Endothelial cell (in vitro differentiated cells): ENCODE results near the gene THEM5. TPM values are rescaled to one million over a fixed set of nuclear protein-coding genes. Genes with fewer than 3 reads are reported as not detected.

Experiments used
- DNase-seq: peaks from one replicate; pipeline ENCODE4 v3.0.0; 2021; ENCODE audit warnings: low spot score
- H3K27ac Mint-ChIP-seq: one replicate; pipeline ENCODE4 v1.8.0; 2021; ENCODE audit warnings: mixed read lengths, inconsistent platforms; ENCODE audit not compliant: unreplicated experiment
- H3K27me3 Mint-ChIP-seq: one replicate; pipeline ENCODE4 v1.8.0; 2021; ENCODE audit warnings: mild to moderate bottlenecking, moderate library complexity, mixed read lengths, inconsistent platforms; ENCODE audit not compliant: unreplicated experiment
- H3K36me3 Mint-ChIP-seq: one replicate; pipeline ENCODE4 v1.8.0; 2021; ENCODE audit warnings: mild to moderate bottlenecking, low read depth, mixed read lengths, inconsistent platforms; ENCODE audit not compliant: unreplicated experiment
- H3K4me1 Mint-ChIP-seq: one replicate; pipeline ENCODE4 v1.8.0; 2021; ENCODE audit warnings: mild to moderate bottlenecking, mixed read lengths, inconsistent platforms; ENCODE audit not compliant: unreplicated experiment
- H3K4me3 Mint-ChIP-seq: one replicate; pipeline ENCODE4 v1.8.0; 2021; ENCODE audit warnings: mild to moderate bottlenecking, mixed read lengths, inconsistent platforms; ENCODE audit not compliant: unreplicated experiment
- H3K9me3 Mint-ChIP-seq: one replicate; pipeline ENCODE4 v1.8.0; 2021; ENCODE audit warnings: mixed read lengths, inconsistent platforms; ENCODE audit not compliant: unreplicated experiment
- total RNA-seq: library from RNA; stranded (reverse); fragmentation: NEBNext Ultra II Directional; extraction: Animal tissue kit (Norgen Biotek cat#: 25700); gene quantifications from one replicate; pipeline ENCODE4 v1.2.1, GENCODE V29; 2021; ENCODE audit not compliant: unreplicated experiment
- TF ChIP-seq, protein P1 (sequence below): fragments of 200-600 bp; sonication (generic); IDR thresholded peaks from one replicate; pipeline ENCODE4 v1.5.0; 2021; ENCODE audit warnings: antibody characterized with exemption; ENCODE audit not compliant: unreplicated experiment

The THEM5 gene
- total RNA-seq, 1 donor from 2014 or later: not detected

GRCh38 chr1:151802372-151802771, 51.1 kb downstream of the THEM5 start:
- peaks cover 31% of the 10 kb centered on the region for H3K4me1 Mint-ChIP-seq
- no peak for DNase-seq
- peaks cover 7% of the 10 kb centered on the region for H3K27me3 Mint-ChIP-seq
- H3K9me3 Mint-ChIP-seq: no peaks in the 10 kb centered on the region
- H3K27ac Mint-ChIP-seq: no peak overlapping the region
- TF ChIP-seq, protein P1, sequence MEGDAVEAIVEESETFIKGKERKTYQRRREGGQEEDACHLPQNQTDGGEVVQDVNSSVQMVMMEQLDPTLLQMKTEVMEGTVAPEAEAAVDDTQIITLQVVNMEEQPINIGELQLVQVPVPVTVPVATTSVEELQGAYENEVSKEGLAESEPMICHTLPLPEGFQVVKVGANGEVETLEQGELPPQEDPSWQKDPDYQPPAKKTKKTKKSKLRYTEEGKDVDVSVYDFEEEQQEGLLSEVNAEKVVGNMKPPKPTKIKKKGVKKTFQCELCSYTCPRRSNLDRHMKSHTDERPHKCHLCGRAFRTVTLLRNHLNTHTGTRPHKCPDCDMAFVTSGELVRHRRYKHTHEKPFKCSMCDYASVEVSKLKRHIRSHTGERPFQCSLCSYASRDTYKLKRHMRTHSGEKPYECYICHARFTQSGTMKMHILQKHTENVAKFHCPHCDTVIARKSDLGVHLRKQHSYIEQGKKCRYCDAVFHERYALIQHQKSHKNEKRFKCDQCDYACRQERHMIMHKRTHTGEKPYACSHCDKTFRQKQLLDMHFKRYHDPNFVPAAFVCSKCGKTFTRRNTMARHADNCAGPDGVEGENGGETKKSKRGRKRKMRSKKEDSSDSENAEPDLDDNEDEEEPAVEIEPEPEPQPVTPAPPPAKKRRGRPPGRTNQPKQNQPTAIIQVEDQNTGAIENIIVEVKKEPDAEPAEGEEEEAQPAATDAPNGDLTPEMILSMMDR: no peak
- H3K4me3 Mint-ChIP-seq: no peak overlapping the region
- no peaks in the 10 kb centered on the region for H3K36me3 Mint-ChIP-seq

- Mint-ChIP-seq H3K27ac (no peak overlapping the region), H3K36me3 (no peaks in the 10 kb centered on the region), H3K9me3 (no peaks in the 10 kb centered on the region), H3K4me1 (peaks cover 31% of the 10 kb centered on the region), H3K4me3 (no peak overlapping the region), H3K27me3 (peaks cover 7% of the 10 kb centered on the region)
- TF ChIP-seq, protein P1: no peak
- DNase-seq: no peak
These were observed 51.7 kb downstream of the THEM5 start for GRCh38 chr1:151801846-151802245.

DNA sequence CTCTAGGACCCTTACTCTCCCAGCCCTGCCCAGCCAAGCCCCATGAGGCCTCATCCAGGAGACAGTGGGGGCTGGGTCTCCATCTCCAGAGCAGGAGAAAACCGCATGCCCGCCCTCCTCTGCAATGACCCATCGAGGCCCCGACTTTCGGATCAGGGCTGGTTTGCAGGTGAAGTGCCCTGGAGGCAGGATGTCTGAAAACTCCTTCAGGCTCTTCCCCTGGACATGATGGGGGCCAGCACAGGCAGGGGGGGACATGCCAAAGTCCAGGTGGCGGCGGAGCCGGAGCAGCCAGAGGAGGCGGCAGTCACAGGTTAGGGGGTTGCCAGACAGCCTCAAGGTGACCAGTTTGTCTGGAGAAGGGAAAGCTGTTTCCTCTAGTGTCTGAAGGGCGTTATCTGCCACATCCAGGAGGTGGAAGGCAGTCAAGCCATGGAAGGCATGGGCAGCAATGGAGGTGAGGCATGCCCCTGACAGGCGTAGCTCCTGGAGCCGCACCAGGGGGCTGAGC, 52.1 kb downstream of the THEM5 start:
- Mint-ChIP-seq H3K27me3 (peaks cover 7% of the 10 kb centered on the region), H3K36me3 (no peaks in the 10 kb centered on the region), H3K4me3 (no peak overlapping the region), H3K9me3 (no peaks in the 10 kb centered on the region), H3K27ac (no peak overlapping the region), H3K4me1 (peaks cover 35% of the 10 kb centered on the region)
- DNase-seq: no peak
- TF ChIP-seq, protein P1: no peak

DNA sequence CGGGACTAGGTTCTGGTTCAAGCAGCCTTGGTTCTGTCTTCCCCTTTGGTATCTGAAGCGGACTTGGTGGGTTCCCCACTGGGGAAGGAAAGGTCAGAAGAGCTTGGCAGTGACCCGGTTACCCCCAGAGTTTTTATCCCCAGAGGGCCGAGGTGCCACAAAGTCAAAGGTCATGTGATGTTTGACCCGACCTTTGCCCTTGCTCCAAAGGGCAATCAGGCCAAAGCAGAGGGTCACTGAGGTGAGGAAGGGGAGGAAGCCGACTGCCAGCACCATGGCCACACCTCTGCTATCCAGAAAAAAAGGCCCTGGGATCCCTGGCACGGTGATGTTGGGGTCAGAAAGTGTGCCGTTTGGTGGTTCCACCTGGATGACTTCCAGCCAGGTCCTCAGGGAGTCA, 52.7 kb downstream of the THEM5 start:
- TF ChIP-seq, protein P1: no peak
- H3K27ac Mint-ChIP-seq: no peak overlapping the region
- H3K4me3 Mint-ChIP-seq: no peak overlapping the region
- H3K4me1 Mint-ChIP-seq: peaks cover 35% of the 10 kb centered on the region
- H3K36me3 Mint-ChIP-seq: no peaks in the 10 kb centered on the region
- no peaks in the 10 kb centered on the region for H3K9me3 Mint-ChIP-seq
- DNase-seq: no peak
- peaks cover 10% of the 10 kb centered on the region for H3K27me3 Mint-ChIP-seq

GRCh38 chr1:151799179-151800022, 54.1 kb downstream of the THEM5 start:
- Mint-ChIP-seq H3K36me3 (no peaks in the 10 kb centered on the region), H3K4me3 (no peak overlapping the region), H3K27me3 (peaks cover 10% of the 10 kb centered on the region), H3K4me1 (peaks cover 29% of the 10 kb centered on the region), H3K9me3 (no peaks in the 10 kb centered on the region), H3K27ac (no peak overlapping the region)
- no peak for DNase-seq
- TF ChIP-seq, protein P1: no peak
